COLO829 (cell line): ENCODE data around the gene WNK2.
A peak's percentile ranks its signal among the peaks of the same experiment; 100 is the strongest.

ENCODE experiments used
- DNase-seq: peaks from one replicate; pipeline ENCODE4 v3.0.0; 2012; ENCODE audit warnings: low spot score

WNK2 gene

DNA sequence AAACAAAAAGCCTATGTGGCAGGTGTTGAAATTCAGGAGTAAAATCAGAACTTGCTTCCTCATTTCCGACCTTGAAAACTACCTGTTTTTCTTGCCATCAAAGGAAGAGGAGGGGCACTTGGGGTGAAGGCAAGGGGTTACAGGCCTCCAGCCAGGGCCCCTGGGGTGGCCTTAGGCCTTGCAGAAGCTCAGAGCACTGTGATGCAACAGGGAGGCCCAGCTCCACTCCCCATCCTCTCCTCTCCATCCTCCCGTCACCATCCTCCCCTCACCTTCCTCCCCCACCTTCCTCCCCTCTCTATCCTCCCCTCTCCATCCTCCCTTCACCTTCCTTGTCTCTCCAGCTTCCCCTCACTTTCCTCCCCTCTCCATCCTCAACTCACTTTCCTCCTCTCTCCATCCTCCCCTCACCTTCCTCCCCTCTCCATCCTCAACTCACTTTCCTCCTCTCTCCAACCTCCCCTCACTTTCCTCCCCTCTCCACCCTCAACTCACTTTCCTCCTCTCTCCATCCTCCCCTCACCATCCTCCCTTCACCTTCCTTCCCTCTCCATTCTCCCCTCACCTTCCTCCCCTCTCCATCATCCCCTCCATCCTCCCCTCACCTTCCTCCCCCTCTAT lies 111.6 kb downstream of the WNK2 start:
- DNase-seq: no peak

DNA sequence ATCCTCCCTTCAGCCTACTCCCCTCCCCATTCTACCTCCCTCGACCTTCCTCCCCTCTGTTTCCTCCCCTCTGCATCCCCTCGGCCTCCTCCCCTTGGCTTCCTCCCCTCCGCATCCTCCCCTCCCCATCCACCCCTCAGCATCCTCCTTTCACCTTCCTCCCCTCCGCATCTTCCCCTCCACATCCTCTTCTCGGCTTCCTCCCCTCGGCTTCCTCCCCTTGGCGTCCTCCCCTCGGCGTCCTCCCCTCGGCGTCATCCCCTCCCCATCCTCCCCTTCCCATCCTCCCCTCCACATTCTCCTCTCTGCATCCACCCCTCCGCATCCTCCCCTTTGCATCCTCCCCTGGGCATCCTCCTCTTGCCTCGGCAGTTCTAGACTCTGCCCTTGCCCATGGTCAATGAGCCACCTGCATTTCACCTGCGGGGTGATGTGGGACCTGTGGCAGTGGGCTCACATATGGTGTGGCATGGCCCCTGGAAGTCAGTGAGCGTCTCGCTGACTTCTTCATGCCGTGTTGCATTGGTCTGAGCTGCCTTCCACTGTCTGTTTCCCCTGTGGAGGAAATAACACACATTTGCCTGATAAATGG lies 113.0 kb downstream of the WNK2 start:
- DNase-seq: no peak

DNA sequence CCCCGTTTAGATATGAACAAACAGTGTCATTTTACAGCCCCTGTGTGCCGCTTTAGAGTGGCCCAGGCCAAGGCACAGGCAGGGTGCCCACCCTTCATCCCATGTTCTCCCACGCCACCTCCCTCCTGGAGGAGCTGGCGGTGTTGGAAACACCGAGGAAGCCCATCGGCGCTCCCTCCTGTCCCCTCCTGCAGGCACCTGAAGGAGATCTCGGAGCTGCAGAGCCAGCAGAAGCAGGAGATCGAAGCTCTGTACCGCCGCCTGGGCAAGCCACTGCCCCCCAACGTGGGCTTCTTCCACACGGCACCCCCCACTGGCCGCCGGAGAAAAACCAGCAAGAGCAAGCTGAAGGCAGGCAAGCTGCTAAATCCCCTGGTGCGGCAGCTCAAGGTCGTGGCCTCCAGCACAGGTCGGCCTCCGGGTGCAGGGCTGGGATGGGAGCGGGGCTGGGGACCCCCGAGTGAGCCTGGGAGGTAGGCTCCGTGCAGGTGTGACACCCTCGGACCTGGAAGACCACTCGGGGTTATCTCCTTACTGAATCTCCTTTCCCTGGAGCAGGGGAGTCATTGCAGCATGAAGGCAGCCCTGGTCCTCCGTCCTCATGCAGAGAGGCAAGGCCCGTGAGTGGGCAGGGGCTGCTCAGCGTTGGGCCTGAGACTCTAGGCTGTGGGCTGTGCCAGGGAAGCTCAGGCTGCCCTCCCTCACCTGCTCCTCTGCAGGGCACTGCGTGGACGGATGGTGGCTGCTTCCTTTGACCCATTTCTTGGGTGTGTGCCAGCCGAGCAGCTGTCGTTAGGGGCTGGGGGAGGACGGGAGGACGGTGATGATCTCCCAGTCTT lies 113.9 kb downstream of the WNK2 start:
- no peak for DNase-seq

DNA sequence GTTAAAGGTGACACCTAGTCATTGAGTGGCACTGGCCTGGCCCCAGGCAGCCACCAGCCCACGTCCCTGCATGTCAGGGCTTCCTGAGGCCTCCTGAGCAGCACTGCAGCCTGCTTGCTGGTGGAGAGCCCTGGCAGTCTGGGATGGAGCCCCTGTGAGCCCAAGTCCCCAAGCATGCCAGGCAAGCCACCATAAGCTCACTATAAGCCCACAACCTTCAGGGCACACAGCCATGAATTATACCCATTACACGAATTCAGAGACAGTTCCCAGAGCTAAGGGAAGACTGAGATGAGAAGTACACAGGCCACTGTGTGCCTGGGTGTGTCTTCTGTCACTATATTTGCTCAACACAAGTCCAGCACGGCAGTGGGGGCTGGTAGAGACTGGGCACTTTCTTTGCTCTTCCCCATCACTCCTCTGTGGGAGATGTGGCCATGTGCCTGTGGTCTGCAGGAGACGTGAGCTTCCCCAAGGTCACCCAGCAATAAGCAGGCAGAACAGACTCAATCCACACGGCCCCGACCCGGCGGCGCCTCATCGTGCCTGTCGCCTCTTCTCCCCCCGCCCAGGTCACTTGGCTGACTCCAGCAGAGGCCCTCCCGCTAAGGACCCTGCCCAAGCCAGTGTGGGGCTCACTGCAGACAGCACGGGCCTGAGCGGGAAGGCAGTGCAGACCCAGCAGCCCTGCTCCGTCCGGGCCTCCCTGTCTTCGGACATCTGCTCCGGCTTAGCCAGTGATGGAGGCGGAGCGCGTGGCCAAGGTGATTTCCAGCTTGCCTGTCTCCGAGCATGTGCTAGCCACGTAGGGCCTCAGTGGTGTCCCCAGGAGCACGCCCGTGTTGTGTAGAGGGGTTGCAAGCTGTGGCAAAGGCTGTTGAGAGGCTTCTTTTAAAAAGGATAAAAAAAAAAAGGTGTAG lies 114.8 kb downstream of the WNK2 start:
- DNase-seq: no peak

DNA sequence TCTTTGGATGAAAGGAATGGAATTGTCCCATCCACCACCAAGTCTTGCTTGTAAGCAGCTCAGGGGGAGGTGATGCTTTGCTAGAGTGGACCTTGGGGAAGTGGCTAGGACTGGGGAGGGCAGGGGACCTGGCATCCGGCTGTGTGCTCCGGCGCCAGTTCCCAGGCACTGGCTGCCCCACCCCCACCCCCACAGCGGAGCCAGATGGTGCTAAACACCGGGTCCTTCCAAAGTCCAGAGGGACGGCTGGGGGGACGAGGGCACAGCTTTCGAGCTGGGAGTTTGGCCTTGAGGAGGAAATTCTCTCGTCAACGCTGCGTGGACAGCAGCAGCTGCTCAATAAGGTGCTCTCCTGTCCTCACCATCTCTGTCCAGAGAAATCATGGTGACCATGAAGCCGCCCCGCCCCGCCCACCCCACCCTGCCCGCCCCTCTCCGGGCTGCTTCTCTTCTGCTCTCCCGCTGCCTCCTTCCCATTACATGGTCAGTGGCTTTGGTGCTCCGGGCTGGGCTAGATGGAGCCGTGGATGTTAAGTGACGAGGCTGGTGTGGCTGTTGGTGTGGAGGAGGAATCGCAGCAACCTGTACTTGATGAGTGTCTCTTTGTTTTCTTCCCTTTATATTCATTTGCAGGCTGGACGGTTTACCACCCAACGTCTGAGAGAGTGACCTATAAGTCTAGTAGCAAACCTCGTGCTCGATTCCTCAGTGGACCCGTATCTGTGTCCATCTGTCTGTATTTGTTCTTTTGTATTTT lies 115.7 kb downstream of the WNK2 start:
- DNase-seq: no peak

DNA sequence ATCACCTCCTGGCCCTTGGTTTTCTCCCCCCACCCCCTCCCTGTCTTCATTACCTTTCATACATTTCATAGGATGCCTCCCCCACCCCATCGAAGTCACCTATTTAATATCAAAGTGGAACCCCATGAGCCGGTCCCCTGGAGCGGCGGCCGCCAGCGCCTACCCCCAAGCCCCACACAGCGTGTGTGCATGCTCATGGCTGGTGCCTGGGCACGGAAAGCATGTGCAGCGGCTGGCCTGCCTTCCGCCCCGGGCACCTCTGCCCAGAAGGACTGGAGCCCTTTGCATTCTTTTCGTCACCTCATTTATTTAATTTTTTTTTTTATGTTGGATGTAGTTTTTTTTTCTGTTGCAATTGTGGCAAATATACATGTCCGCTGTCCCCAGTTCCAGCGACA lies 116.2 kb downstream of the WNK2 start:
- DNase-seq: no peak

DNA sequence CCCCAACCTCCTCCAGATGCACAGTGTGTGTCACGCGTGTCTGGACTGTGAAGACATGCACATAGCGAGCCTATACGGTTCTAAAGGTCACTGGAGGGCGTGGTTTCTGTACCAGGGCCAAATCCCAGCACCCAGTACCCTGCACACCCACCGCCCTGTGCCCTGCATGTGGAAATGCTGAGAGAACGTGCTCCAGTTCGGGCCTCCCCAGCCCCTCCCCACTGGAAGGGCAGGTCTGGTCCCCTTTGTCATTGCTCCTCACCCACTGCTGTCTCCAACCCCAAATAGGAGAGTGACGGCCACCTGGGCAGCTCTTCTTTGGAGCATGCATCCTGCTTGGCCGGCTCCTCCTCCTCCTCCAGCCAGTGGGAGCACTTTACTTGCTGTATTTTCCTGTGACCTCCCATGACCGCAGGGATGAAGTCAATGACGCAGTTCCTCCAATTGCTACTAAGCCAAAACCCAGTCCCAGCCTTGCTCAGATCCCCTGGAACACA lies 116.7 kb downstream of the WNK2 start:
- no peak for DNase-seq

DNA sequence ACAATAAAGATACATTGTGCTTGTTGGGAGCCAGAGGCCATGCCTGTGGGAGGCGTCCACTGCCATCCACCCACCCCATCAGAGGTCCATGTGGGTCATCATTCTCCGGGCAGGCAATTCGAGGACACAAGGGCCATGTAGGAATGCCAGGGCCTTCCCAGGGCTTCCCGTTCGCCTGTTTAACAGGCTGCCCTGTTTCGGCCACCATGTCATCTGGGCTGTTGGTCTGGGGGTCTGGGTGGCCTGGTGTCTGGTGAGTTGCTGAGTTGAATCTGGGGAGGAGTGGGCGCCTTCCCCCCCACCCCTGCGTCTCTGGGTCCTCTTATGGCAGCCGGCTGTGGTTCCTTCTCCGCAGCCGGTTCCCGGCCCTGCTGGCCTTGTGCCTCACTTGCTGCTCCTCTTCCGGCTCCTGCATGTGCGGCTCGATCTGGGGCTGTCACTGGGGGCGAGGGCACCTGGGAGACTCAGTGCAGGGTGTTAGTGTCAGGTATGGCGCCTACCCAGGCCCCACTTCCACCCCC lies 117.4 kb downstream of the WNK2 start:
- no peak for DNase-seq

DNA sequence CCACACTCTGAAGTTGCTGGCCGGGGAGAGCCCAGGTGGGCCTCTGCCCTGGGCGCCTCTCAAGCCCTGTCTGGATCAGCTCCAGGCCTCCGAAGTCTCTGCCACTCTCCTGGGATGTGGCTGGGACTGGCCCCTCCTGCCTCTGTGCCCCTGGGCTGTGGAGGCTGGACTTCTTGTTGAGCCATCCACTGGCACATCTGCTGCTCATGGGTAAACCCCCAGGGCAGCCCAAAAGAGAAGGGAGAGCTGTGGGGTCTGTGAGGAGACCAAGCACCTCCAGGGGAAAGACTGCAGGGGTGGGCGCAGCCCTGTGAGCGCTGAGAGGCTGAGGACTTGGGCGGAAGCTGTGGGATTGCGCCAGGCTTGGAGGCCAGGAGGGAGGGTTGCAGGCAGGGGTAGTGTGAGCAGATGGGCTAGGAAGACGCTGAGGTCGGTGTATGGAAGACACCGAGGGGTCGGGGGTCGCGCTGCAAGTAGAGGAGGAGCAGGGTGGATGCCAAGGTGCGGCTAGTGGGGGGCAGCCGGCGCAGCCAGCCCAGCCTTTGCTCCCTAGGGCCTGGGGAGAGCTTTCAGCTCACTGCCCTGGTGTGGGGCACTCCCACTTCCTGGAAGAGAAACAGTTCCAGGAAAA lies 118.1 kb downstream of the WNK2 start:
- DNase-seq: no peak

DNA sequence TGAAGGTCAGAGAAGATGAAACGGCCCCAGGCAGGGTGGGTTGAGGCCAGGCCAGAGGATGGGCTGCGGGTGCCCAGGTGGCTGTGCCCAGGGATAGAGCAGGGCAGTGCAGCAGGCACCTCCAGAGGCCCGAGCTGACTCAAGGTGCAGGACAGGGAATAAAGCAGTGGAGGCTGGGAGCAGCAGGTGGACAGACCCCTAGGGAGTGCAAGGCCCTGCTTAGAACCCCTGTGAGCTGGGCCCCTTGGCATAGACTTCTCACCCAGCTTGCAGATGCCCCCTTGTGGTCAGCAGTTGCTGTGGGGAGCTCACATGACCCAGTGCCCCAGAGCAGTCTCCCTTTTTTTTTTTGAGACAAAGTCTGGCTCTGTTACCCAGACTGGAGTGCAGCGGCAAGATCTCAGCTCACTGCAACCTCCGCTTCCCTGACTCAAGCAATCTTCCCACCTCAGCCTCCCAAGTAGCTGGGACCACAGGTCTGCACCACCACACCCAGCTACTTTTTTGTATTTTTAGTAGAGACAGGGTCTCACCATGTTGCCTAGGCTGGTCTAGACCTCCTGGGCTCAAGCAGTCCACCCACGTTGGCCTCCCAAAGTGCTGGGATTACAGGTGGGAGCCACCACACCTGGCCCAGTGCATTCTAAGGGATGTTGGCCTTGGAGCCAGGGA lies 118.8 kb downstream of the WNK2 start:
- peak; percentile 50 for DNase-seq

DNA sequence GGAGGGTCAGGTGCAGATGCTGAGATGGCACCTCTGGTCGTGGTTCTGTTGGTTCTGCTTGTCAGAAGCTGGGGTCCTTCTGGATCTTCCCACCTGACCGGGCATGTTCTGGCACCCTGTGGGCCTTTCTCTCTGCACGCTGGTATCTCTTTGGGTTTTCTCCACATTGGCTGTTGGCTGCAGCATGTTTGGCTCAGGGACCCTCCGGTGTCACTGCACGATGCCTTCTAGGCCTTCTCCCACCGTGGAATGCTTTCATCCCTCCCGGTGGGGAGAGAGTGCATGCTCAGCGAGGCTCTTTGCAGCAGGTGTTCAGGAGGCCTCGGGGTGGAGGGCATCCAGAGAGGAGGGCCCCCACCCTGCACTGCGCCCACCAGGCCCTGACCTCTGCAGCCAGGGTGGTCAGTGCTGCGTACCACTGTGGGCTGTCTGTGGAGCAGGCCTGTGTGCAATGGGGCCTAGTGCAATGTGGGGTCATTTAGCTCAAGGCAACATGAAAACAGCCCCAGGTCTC lies 119.4 kb downstream of the WNK2 start:
- DNase-seq: no peak

DNA sequence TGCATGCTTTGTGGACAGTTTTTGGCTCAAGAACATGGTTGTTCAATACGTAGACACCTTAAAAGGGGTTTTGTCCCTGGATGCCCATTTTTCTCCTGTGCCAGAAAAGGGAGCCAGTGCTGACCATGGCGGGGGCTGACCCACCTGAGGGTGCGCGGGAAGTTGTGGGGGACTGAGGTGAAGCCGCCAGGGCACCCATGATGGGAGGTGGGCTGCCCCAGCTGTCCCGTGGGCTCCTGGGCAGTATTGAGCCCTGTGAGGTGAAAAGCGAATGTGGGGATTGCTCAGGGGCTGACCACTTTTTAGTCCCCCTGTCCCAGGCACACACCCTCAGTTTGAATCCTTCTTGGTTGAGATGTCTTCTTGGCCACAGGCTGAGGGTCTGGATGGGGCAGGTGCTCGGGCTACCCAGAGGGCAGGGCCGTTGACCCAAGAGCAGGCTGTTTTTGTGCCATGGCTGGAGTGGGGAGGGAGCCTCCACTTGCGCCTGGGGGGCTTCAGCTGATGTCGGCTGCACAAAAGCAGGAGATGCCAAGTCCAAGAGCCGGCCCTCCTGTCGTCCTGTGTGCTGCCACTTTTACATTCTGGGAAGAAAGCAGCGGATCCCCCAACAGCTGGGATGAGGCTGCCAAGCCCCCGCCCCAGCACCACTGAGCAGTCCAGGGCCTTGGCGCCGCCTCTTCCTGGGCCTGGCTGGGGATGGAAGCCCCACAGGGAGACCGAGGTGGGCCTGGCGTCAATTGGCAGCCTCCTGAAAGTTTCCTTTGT lies 120.1 kb downstream of the WNK2 start:
- no peak for DNase-seq

DNA sequence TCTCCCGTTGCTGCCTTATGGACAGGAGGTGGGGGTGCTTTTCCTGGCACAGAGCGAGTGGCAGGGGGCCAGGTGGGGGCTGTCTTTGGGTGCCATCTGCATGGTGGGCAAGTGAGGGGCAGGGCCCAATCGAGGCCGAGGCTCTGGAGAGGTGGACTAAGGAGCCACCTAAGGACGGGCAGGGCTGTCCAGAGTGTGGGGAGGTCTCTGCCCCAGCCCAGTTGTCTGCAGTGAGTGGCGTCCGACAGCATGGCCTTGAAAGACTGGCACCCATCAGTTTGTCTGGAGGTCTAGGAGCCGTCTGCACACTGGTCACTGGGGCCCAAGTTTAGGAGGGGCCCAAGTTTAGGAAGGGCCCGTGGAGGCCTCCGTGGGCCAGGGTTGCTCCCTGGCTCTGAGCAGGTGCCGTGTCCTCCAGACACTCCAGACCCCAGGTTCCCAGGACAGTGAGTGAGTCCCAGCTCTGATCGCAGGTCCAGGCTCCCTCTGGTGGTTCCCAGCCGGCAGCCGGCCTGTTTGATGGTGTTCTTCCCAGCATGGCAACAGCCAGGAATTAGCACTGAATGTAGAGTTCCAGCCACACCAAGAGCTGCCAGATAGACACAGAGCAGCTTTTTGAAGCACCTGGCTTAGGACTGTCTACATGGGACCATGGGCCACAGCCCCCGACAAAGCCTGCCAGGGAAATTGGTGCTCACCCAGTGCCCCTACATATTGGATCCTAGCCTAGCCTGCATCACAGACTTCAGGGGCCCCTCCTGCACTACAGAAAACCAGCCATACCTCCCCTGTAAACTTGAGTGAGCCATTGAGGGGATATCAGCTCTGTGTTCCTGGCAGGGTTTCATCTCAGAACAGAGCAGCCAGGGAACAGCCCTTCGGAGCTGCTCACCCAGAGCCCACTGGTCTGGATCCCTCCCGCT lies 120.9 kb downstream of the WNK2 start:
- peak; percentile 42 for DNase-seq

DNA sequence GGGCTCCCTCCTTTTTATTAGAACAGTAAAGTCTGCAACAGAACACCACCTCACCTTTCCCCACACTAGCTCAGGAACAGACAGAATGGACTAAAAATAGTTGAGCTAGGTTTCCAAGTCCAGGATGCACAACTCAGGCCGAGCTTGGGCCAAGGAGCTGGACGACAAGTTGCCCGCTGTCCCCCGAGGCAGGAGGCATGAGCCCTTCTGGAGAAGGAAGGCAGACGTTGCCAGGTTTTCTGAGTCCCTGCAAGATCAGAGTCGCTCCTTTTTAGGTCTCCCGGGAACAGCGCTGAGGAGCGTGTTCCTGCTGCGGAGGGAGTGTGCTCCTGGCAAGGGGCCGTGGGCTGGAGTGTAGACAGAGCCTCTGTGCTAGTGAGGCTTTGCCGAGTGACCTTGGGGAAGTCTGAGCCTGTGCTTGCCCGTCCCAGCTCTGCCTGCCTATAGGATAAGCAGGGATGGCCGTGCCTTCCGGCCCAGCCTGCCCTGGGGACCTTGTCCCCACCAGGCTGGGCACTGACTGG lies 121.6 kb downstream of the WNK2 start:
- no peak for DNase-seq

DNA sequence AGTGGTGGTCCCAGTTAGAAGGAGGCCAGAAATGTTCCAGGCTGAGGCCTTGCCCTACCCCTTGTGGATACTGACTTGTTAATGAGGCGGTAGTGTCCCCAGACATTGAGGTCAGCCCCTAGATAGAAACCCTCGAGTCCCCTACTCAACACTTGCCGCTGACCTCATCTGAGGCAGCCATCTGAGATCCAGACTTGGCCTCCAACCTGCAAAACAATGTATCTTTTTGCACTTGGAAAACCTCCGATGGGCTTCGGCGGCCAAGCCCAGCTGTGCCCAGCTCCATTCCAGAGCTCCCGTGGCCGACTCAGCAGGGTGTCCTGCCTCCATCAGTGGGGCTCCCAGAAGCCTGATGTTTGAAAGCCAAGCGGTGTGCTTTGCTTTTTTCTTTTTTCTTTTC lies 122.1 kb downstream of the WNK2 start:
- DNase-seq: no peak

DNA sequence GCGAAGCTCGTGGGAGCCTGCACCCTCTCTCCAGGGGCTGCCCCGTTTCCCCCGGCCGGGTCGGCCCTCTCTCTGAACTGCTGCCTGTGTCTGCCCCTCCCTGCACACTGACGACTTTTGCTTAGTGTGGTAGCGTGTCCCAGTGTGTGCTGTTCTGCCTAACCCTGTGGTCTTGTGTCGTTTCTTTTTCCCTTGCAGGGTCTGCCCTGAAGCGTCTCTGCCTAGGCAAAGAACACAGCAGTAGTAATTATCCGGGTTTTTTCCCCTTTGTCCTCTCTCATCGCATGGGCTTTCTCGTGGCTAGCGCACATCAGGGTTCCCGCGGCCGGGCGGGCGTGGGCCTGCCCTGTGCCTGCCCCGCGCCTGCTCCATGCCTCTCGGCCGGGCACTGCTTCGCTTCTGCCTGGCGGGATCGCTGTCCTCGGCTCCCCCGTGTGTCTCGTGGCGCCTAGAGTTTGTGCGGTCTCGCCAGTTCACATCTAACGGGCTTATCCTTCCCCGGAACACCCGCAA lies 122.7 kb downstream of the WNK2 start:
- no peak for DNase-seq

DNA sequence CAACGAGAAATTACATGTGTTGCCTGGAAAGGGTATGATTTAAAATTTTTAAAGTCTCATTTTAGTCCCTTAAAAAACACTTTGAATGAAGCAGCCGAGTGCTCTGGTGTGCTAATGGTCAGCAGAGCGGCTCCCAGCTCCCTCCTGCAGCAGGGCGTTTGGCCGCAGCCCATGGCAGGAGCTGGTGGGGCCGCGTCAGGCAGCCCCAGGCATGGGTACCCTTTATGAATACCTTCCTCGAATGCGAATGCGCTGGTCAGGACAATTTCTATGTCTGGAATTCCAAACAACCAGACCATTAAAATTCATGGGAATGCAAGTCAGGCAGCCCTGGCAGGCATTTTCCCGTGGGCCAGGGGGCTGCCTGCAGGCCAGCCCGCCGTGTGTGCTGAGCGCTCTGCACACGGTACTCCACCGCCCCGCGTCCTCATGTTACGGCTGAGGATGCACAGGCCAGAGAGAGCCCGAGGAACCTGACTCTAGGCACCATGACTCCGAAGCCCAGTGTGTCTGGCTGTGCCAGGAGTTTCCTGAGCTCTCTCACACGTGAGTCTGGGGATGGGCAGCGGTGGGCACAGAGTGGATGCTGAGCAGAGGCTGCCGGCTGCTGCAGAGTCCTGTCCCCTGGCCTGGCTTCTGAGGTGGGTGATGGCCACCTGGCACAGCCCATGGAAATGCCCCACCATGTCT lies 123.7 kb downstream of the WNK2 start:
- no peak for DNase-seq
